HG03460 (cell line): ENCODE results near the gene STX18.
"Not testable (repeated sequence)": the region's sequence is repeated elsewhere in the genome, so short reads cannot be mapped to it uniquely, and the experiment has no call there.

ENCODE experiments used
- ATAC-seq: cut with Tn5 transposase; IDR thresholded peaks from one replicate; pipeline ENCODE4 v1.9.1; 2021; ENCODE audit not compliant: unreplicated experiment

The STX18 gene

DNA sequence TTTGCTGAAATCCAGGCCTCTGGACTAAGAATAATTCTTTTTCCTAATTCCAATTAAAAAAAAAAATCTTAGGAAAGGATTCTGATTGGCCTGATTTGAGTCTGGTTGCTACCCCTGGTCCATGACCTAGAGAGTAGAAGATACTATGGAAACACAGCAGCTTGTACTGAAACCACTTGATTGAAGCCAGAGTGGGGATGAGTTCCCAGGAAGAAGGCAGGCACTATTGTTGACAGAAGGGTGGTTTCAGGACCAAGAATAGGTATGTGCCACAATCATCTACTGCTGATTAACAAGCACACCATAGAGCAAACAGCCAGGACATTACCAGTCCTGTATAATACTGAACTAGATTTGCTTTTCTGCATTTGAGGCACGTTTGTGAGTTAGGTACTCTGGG, 29.6 kb downstream of the STX18 start:
- no peak for ATAC-seq

DNA sequence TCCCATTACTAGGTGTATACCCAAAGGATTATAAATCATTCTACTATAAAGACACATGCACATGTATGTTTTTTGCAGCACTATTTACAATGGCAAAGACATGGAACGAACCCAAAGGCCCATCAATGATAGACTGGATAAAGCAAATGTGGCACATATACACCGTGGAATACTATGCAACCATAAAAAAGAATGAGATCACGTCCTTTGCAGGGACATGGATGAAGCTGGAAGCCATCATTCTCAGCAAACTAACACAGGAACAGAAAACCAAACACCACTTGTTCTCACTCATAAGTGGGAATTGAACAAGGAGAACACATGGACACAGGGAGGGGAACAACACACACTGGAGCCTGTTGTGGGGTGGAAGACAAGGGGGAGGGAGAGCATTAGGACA, 31.2 kb downstream of the STX18 start:
- not testable (repeated sequence) for ATAC-seq

GRCh38 chr4:4509521-4509920, 32.3 kb downstream of the STX18 start:
- ATAC-seq: no peak

GRCh38 chr4:4507923-4508322, 33.9 kb downstream of the STX18 start:
- ATAC-seq: no peak

DNA sequence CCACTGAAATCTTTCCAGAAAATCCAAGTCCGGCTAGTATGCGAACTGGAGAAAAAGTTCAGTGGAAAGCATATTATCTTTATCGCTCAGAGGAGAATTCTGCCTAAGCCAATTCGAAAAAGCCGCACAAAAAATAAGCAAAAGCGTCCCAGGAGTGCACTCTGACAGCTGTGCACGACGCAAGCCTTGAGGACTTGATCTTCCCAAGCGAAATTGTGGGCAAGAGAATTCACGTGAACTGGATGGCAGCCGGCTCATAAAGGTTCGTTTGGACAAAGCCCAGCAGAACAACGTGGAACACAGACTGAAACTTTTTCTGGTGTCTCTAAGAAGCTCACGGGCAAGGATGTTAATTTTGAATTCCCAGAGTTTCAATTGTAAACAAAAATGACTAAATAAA, 34.4 kb downstream of the STX18 start:
- ATAC-seq: no peak

DNA sequence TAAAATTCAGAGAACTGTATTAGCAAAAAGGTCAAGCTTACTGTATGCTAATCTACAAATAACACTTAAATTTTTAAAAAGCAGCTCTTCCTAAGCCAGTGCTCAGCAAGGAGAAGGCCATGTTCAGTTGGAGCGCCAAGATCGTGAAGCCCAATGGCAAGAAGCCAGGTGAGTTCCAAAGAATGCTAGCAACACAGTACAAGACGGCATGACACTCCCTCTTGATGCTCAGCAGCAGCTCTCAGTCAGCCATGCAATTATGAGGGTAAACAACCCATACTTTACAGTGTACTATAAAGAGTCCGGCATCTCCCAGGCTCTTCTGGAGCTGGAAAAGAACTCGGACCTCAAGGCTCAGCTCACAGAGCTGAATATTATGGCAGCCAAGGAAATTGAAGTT, 34.9 kb downstream of the STX18 start:
- no peak for ATAC-seq

GRCh38 chr4:4505211-4505610, 36.6 kb downstream of the STX18 start:
- not testable (repeated sequence) for ATAC-seq

- ATAC-seq: no peak
Measured at GRCh38 chr4:4504783-4505182, 37.1 kb downstream of the STX18 start.

GRCh38 chr4:4502694-4503311, 39.0 kb downstream of the STX18 start:
- no peak for ATAC-seq

DNA sequence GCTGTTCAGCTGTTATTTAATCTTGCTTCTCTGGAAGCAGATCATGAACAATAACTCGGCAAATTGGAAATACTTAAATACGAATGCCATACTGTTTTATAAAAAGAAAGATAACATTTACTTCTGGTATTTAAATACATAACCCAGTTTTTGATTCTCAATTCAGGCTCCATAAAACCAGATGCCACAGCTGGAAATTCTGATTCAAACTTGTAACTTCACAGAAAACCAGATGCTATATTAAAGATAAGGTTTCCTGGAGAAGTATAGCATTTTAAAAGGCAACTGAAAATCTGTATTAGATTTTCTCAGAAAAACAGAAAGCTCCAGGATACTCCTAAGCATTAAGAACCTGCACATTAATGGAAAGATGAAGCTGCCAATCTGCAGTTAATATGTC, 40.2 kb downstream of the STX18 start:
- no peak for ATAC-seq

- no peak for ATAC-seq
Measured at GRCh38 chr4:4499438-4500123, 42.3 kb downstream of the STX18 start.

DNA sequence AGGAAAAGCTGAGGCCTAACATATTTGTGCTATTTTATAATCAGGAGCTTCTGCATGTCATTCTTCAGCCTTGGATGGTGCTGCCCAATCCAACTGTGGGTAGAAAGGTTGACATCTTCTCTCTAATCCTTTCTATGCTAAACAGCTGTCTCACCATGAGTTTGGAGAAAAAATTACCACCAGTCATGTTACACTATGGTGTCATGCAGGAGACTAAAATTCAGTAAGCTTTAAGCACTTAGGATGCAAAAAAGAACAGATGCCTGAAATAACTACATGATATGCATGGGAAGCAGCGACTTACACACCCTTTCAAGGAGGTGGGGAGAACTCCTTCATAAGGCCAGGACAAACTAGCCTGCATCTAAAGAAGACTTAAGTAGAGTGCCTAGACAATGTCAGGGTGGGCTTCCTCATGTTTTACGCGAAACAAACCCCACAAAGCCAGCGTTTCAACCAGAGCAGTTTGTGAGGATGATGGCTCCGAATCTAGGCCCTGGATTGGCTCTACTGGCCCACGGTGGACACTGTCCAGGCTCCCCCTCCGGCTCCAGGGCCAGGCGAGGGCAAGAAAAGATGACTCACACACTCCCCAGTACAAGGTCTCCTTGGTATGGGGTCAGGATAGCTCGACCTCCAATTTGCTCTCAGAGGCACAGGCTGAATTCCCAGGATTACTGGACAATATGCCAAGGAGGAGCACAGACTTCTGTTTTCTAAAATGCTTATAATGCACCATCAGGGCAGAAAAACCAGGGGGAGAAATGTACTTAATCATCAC, 45.1 kb downstream of the STX18 start:
- ATAC-seq: no peak

GRCh38 chr4:4494882-4495281, 47.0 kb downstream of the STX18 start:
- ATAC-seq: no peak

GRCh38 chr4:4492161-4492847, 49.5 kb downstream of the STX18 start:
- peak; percentile 59 for ATAC-seq

- ATAC-seq: no peak
Measured at GRCh38 chr4:4491396-4491893, 50.4 kb downstream of the STX18 start.

DNA sequence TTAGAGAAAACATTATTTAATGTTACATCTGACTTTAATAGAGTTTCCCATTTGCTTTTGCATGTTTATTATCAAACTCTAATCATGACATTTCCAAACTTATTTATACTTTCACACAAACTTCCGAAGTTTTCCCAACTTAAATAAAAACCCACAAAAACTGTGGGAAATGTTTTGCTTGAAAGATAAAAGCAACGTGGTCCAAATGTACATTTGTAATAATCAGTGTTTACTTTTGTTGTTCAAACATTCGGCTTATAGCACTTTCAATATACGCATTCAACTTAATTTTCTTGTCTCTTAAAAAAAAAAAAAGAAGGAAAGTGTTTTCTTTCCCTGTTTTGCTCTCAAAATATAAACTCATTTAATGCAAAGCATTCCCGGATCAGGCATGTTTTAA, 51.0 kb downstream of the STX18 start:
- ATAC-seq: no peak

GRCh38 chr4:4490041-4490440, 51.8 kb downstream of the STX18 start:
- no peak for ATAC-seq

- ATAC-seq: peak; percentile 76
Measured at GRCh38 chr4:4488405-4489404, 53.1 kb downstream of the STX18 start.

DNA sequence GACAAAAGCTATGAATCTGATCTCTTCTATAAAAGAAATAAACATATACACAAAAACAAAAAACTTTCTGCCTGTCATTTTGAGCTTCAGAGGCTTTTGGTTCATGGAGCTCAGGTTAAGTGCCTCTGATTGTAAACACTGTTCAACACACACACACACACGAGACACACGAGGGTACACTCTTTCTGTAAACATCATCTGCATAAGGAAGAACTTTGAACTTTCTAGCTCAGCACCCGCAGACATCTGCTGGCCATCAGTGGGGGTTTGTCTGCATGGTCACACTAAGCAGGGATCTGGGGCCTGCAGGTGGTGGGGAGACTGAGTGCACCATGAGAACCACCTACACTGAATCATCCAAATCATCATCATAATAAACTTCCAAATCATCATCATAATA, 54.9 kb downstream of the STX18 start:
- no peak for ATAC-seq

DNA sequence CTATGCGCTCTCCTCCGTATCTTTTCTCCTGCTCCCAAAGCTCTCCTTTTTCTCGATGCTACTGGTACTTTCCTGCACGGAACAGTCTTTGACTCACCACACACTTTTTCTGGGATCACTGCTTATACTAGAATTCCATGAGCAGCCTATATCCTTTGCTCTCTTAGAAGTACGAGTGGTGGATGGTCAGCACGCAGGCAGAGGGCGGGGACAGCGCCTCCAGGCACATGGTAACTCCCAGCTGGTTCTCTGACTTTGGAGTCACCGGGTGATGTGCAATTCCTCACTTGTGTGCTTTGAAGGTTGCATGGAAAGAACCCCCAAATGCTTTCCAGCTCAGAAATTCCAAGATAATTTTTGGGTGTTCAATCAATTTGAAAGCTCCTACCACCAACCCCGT, 56.0 kb downstream of the STX18 start:
- ATAC-seq: no peak
